ENCODE data around the gene HCN1.
"Not testable (repeated sequence)": the region's sequence is repeated elsewhere in the genome, so short reads cannot be mapped to it uniquely, and the experiment has no call there.

Gene HCN1

DNA sequence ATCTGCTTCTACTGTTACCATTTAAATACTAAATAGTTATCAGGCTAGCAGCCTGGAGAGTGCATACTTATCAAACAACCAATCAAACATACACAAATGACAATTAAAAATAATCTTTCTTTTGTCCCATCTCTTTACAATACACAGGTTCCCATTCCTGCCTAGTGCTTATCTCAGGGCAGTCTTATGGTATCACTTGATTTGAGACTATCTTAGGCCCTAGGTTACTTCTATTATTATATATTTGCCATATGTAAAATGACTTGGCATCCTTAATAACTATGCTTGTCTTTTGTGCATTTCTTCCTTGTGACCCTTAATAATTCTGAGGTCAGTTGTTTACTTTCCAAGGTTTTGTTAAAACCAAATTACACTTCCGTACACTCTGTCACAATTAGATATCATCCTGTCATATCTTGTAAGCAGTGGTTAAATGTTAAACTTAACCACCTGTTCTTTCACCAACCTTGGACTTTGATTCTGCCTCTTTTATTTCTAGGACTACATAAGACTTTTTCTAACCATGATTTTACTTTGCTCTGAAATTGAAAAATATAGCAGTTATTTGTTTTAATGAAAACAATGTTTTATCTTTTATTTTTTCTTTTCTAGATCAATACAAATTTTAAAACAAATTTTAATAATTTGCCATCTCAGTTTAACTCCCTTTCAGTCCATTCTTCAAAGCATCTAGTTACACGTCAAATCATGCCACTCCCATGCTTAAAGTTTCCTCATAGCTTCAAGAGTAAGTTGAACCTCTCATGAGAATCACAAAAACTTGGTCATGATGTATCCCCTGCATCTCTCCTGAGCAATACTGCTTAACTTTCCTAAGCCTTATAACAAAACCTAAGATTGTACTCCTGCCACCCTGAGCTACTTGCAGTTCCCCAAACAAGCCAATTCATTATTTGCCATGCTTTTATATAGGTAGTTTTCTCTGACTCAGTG is 281.3 kb downstream of the HCN1 start:
- no peak for DNase-seq

DNA sequence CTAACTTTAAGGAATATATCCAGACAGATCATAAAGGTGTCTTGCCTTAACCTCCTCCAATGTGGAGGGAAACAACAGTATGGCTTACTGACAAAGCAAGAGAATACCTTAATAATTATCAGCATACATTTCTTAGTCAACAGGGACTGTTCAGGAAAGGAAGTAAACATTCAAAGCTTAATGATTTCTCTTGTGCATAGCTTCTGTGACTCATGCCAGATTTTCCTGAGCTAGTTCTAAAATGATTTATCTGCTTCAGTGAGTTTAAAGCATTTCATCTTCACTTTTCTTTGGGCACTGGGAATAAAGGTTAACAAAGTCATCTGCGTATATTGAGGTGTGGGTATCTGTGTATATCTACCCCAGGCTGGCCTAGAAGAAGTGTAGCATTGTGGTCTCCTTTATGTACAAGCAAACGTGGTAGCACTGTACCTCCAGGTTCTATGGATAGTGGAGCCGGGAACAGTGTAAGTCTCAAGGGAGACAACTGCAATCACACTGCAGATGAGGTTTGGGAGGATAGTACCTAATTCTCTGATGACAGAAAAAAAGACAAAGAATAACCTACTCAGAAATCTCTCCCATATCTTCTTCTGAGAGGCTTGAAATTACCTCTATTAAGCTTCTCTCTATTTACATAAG is 284.1 kb downstream of the HCN1 start:
- no peak for DNase-seq

DNA sequence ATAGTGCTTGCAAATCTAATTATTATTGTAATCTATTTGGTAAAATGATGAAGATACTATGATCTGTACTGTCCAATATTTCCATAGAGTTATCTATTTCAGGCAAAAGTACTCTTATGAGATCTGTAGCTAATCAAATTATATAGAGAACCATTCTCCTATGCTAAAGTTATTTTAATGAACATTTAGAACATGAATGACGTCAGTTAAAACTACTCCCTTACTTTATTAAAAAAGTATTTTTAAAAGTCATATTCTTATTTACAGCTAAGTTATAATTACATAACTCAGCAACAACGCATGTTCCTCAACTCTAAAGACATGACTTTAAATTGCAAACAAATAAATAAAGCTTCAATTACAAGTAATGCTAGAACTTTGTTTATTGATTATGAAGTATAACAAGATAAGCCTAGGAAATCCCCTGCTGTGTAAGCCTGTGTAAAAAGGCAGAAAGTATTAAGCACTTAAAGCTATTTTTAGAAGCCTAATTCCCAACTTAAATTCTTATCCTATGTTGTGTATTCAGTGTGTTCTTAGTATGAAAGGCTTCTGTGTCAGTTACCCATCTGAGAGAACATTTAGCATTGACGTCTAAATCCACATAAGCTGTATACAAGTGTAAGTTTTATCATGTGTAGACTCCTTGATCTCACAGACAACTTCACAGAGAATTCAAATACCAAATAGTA is 285.7 kb downstream of the HCN1 start:
- DNase-seq, result no peak

DNA sequence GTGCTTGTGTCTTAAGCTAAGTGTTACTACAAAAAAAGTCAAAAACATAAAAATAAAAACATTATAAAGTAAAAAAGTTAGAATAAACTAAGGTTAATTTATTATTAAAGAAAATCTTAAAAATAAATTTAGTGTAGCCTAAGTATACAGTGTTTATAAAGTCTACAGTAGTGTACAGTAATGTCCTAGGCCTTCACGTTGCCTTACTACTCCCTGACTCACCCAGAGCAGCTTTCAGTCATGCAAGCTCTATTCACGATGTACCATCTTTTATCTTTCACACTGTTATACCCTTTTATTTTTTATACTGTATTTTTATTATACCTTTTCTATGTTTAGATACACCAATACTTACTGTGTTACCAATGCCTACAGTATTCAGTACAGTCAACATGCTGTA is 288.1 kb downstream of the HCN1 start:
- DNase-seq, result no peak

DNA sequence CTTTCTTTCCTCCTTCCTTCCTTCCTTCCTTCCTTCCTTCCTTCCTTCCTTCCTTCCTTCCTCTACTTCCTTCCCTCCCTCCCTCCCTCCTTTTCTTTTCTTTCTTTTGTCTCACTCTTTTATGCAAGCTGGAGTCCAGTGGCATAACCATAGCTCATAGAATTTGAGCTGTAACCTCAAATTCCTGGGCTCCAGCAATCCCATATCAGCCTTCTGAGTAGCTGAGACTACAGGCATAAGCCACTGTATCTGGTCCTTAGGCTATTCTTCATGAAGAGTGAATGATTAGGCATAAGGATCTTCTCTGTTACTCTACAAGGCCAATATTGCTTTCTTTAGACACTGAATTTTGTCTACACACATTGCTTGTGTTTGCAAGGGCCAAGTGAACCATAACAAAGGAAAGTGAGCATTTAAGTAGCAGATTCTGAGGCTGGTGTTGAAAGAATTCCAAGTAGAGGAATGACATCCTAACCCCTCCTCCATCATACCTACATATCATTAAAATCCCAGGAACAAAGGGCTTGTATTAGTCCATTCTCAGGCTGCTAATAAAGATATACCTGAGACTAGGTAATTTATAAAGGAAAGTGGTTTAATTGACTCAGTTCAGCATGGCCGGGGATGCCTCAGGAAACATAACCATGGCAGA is 293.2 kb downstream of the HCN1 start:
- DNase-seq, result no peak

DNA sequence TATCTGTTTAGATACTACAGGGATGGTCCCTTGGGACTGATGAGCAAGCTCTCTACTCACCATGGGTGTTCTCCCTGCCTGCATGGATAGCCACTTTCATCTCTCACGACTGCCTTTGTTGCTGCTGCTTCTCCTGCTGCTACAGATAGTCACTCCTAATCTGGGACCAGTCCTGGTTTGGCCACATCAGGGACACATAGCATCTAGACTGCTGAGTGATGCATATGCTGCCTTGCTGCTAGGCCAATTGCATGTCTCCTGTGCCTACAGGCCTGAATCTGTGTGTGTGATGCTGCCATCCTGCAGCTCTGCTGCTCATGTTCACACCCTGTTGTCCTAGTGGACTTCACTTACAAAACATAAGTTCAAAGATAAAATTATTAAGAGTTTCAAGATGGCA is 297.1 kb downstream of the HCN1 start:
- peak; percentile 56 to 66 for DNase-seq

DNA sequence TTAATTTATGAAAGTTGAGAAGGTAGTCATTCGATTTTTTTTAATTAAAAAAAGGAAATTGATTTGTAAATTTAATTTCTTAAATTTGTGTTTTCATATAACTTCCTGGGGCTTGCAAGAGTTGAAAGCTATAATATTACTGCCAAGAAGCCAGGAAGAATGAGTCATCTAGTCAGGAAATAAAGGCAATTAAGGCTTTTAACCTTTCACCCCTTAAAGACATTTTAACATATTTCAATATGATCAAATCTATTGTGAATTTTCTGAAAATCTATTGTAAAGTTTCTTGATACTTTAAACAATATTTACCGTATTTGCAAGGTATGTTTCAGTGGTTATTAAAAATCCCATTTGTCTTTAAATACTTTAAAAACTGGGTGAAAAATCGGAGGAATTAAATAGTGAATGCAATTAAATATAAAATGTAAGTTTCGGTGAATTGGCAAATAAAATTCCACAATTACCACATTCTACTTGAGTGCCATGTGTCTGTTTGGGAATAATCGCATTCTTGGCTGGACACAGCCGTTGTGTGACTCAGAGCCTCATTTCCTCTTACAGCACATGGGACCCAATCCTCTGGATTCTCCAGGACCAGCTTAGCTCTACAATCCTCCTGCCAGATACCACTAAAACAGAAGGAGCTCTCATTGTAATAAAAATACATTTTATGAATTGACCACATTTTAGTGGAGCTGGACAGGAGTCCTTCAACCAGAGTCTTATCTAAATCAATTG is 310.7 kb downstream of the HCN1 start:
- no peak for DNase-seq

DNA sequence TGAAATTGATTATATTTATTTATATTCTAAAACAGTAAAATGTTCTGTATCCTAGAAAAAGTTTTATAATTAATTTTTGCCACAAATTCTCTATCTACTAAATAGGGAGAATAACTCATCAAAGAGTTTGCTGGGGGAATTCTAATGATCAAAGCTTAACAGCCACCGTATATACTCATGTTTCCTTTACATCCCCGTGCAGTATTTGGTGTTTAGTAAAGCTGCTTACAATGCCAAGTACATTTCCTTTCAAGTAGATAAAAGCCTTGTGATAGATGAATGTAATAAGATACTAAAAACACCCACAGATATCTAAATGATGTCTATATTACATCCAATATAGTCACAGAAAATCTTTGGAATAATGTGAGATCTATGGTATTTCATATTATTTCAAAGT is 312.2 kb downstream of the HCN1 start:
- no peak for DNase-seq

DNA sequence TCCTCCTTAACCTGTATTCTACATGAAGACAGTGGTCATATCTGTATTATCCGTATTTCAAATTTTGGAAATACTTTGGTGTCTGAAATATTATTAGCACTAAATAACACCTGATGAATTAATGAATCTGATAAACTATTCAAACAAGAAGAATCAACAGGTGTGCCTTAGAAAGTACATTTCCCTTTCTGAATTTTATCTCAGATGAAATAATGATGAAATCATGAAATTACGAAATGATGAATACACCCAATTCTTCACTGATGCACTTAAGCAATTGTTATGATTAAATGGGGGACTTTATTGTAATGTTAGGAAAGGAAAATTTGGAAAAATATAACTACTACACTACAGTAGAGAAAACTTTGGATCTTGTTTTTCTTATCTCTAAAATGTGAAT is 313.6 kb downstream of the HCN1 start:
- no peak for DNase-seq

DNA sequence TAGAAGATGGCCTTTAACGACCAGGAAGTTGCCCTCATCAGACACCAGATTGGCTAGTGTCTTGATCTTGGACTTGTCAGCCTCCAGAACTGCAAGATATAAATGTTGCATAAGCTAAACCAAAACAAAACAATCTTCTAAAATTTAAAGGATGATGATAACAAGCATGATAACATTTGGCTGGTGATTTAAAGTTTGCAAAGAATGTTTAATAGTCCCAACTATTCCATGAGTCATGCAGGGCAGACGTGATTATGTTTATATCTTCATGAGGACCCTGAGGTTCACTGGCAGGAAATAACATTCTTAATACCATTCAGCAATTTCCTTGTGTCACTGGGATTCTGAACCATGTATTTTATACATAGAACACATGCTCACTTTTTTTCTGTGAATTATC is 319.8 kb downstream of the HCN1 start:
- no peak for DNase-seq

DNA sequence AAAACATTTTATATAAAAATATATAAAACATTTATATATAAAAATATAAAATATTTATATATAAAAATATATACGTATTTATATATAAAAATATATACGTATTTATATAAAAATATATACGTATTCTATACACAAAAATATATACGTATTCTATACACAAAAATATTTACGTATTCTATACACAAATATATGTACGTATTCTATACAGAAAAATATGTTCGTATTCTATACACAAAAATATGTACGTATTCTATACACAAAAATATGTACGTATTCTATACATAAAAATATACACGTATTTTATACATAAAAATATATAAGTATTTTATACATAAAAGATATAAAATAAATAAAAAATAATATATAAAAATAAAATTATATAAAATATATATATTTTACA is 323.6 kb downstream of the HCN1 start:
- no peak for DNase-seq

DNA sequence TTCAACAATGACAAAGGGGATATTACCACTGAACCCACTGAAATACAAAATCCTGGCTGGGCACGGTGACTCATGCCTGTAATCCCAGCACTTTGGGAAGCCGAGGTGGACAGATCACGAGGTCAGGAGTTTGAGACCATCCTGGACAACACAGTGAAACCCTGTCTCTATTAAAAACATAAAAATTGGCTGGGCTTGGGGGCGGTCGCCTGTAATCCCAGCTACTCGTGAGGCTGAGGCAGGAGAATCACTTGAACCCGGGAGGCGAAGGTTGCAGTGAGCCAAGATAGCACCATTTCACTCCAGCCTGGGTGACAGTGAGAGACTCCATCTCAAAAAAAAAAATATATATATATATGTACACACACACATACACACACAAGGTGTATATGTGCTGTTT is 324.8 kb downstream of the HCN1 start:
- DNase-seq, result not testable (repeated sequence)

DNA sequence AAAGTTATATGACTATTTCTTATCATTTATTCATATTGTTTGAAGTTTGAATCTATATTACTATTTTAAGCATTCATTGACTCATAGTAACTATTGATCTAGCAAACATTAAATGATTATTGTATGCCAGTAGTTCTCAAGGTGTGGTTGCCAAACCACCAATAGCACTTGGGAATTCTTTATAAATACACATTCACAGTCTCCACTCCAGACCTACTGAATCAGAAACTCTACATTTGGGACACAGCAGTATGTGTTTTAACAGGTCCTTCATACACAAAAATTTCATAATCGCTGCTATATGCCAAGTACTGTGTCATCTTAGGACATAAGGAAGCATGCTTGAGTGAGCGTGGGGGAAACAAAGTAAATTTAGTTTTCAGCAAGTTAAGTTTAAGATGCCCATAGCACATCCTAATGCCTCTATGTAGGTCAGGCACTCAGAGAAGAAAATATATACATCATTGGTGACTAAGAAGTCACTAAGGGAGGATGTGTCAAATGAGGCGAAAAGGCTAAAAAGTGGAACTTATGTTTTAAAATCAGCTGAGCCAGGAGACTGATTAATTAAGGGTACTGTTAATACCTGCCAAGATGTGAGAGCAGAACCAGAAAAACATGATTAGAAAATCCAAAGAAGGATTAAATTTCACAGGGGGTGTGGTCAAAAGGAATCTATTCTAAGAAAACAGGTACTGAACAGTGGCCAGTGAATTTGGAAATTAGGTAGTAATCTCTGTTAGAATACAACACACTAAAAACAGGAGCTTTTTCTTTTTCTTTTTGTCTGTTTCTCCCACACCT is 340.8 kb downstream of the HCN1 start:
- DNase-seq, result no peak

DNA sequence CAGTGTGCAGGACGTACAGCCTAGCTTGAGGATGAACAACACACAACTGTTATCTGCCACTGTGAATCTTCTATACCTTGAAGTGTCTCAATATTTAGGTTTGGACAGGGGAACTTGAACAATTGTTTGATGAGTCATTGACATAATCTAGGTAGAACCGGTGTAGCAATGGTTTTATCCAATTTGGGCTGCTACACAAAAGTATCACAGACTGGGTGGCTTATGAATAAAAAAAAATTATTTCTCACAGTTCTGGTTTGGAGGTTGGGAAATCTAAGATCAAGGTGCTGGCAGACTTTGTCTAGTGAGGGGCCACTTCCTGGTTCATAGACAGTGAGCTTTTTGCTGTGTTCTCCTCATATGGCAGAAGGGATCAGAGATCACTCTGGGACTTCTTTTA is 359.7 kb downstream of the HCN1 start:
- no peak for DNase-seq

DNA sequence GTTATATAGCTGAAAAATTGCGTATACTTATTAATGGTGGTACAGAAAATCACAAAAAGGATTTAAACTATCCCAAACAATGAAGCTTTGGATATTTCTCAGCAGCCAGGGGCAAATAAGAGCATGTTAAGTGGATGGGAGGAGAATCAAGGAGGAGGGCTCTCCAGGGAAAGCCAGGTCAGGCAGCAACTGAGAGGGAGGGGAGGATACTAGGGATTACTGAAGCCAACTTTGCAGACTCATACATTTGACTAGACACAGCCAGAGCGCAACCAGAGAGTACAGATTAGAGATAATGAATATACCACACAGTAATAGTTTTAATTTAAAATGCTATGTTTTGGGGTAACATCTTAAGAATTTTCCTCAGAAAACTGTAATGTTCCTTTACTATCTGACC is 360.2 kb downstream of the HCN1 start:
- no peak for DNase-seq

DNA sequence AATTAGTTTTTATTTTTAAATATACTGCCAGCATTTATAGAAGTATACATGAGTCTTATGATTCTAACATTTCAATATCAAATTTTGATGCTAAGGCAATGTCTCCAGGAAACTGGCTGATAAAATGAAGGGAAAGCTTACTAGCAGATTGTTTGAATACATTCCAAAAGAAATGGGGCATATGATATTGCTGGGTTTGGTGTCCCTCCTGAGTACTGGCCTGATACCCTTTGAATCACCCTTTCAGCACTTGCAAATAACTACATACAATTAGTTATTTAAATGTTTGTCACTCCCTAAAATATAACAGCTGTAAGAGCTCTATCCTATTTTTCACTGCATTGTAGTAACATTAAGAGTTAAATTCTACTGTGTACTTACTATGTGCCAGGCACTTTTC is 360.8 kb downstream of the HCN1 start:
- no peak for DNase-seq

DNA sequence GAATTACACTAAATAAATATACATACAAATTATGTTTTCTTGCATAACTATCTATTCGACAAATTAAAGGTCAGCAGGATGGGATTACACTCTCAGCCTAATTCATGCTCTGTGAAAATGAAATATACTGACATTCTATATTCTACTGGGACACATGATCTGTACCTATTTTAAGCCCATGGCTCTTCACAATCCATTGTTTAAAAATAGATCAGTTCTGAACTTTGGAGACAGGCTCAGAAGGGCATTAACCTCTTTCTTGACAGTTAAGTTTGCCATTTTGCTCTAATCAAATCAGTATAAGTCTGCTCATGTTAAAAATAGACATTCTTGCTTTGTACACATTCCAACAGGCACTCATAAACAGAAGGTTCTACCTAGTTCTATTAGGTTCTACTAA is 361.2 kb downstream of the HCN1 start:
- DNase-seq, result no peak

DNA sequence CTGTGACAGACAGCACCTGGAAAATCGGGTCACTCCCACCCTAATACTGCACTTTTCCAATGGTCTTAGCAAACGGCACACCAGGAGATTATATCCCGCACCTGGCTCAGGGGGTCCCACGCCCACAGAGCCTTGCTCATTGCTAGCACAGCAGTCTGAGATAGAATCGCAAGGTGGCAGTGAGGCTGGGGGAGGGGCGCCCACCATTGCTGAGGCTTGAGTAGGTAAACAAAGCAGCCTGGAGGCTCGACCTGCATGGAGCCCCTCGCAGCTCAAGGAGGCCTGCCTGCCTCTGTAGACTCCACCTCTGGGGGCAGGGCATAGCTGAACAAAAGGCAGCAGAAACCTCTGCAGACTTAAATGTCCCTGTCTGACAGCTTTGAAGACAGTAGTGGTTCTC is 383.6 kb downstream of the HCN1 start:
- DNase-seq, result not testable (repeated sequence)

DNA sequence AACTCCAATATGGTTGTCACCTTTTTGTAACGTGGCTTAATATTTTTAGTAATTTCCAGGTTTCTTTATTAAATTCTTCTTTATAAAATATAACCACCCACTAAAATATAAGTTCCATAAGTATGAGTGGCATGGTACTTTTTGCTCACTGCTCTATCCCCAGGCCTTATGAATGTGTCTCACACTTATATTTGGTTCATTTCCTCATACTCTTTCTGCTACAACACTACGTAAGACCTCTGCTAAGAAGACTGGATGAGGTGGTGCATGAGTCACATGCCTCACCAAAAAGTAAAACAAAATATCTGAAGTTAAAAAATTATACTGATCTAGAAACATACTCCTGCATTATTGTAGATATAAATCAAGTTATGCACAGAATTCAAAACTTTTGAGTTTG is 400.9 kb downstream of the HCN1 start:
- DNase-seq, result no peak

DNA sequence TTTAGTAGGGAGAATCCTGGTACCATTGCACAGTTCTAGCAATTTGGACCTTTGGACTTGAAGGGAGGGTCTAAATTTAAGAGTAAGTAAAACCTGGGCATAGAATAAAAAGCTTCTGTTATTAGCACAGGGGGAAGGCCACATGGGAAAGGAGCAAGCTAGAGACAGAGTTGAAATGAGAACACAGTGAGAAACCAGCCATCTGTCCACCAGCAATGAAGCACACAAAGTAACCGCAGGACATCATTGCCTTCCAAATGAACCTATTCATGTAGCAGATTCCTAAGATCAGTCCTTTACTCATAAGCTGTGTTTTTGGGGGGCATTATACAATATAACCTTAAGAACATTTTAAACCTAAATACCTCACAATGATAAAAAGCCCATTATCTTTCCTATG is 407.4 kb downstream of the HCN1 start:
- no peak for DNase-seq

DNA sequence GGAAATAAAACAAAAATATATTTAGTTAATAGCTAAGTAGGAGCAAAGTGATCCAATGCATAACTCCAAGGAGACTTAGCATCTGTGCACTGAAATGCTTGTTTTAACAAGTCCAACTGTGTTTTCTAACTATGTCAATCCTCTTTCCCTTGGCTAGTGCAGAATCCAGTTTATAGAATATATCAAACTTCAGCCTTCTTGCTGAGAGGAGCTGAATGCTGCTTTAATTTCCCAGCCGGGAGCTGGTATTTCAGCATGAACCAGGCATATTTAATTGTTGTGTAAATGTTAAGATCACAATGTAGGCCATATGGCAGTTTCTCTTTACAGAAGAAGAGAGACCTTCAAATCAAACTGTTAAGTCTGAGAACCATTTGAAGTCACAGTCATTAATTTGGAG is 411.7 kb downstream of the HCN1 start:
- no peak for DNase-seq

DNA sequence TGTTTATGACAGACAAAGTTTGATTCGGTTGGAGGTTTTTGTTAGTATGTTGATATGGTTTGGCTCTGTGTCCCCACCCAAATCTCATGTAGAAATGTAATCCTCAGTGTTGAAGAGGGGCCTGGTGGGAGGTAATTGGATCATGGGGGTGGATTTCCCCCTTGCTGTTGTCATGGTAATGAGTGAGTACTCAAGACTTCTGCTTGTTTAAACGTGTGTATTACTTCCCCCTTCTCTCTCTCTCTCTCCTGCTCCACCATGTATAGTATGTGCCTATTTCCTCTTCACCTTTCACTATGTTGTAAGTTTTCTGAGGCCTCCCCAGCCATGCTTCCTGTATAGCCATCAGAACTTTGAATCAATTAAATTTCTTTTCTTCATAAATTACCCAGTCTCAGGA is 415.1 kb downstream of the HCN1 start:
- DNase-seq, result no peak

Data from NCI-H1930 (cell line).